Gastrocnemius medialis (tissue), 4 donors: Measurements from ENCODE around the gene TMEM200C.

Experiments
- CTCF ChIP-seq, 5 experiments: fragments of 450-650 bp in 3 of 5; fragments of 200-600 bp in 2 of 5; sonication (generic) in 2 of 5; IDR thresholded peaks in 4 of 5; conservative IDR thresholded peaks in 1 of 5; 1 replicate in 4 of 5; 2 replicates in 1 of 5; pipeline ENCODE4 v1.5.1; 2016 to 2019; ENCODE audit warnings: antibody characterized with exemption in 5 of 5, mild to moderate bottlenecking in 3 of 5, moderate library complexity in 3 of 5
- POLR2A ChIP-seq, 2 donors: fragments of 450-650 bp; IDR thresholded peaks; one replicate each; pipeline ENCODE4 v1.6.1; 2017; ENCODE audit warnings: antibody characterized with exemption in 2 of 2, mild to moderate bottlenecking in 2 of 2, moderate library complexity in 2 of 2

- TF ChIP-seq POLR2A (IDR thresholded peaks at IDR 0.05): no peak
- TF ChIP-seq CTCF (IDR thresholded peaks at IDR 0.05 in 4 of 5, conservative IDR thresholded peaks at IDR 0.05 in 1 of 5): no peak
Observed at GRCh38 chr18:5894611-5895298, 567 bp downstream of the TMEM200C start.
